K562 (cell line): Measurements from ENCODE around the gene RIPOR1. TPM values are rescaled to one million over a fixed set of nuclear protein-coding genes. Genes with fewer than 3 reads are reported as not detected.

ENCODE experiments used
- CBFA2T3 ChIP-seq: fragments of 450-650 bp; IDR thresholded peaks from 2 replicates; pipeline ENCODE4 v1.6.1; 2017
- CBX8 ChIP-seq: fragments of 200-600 bp; sonication (generic); IDR thresholded peaks from 2 replicates; pipeline ENCODE4 v1.6.1; 2012; ENCODE audit warnings: borderline replicate concordance, mixed run types, low read depth, mild to moderate bottlenecking, moderate library complexity, mixed read lengths, low read length, control low read depth, inconsistent platforms; ENCODE audit not compliant: poor library complexity, severe bottlenecking; ENCODE audit errors: extremely low read depth
- ELF1 ChIP-seq: fragments of 200-800 bp; sonication (Bioruptor generic); IDR thresholded peaks from 2 replicates; pipeline ENCODE4 v1.6.1; 2016; ENCODE audit warnings: missing genetic modification characterization, missing compliant biosample characterization
- POLR2B ChIP-seq: fragments of 450-650 bp; IDR thresholded peaks from 2 replicates; pipeline ENCODE4 v1.6.1; 2018; ENCODE audit warnings: low read depth; ENCODE audit not compliant: partially characterized antibody
- RBM14 ChIP-seq: fragments of 200-400 bp; formaldehyde crosslinking; IDR thresholded peaks from 2 replicates; pipeline ENCODE4 v1.6.1; 2018; ENCODE audit warnings: low read depth, mild to moderate bottlenecking, low read length, moderate library complexity, borderline replicate concordance; ENCODE audit not compliant: insufficient read depth
- RREB1 ChIP-seq: fragments of 250-450 bp; sonication (Bioruptor Pico); IDR thresholded peaks from 2 replicates; pipeline ENCODE4 v1.4.0; 2020
- SMAD2 ChIP-seq: fragments of 150-350 bp; IDR thresholded peaks from 2 replicates; pipeline ENCODE4 v1.6.1; 2014; ENCODE audit warnings: low read depth, mild to moderate bottlenecking, low read length
- SOX6 ChIP-seq: fragments of 450-650 bp; IDR thresholded peaks from 2 replicates; pipeline ENCODE4 v1.6.1; 2014; ENCODE audit warnings: mild to moderate bottlenecking
- TAF9B ChIP-seq: fragments of 450-650 bp; IDR thresholded peaks from 2 replicates; pipeline ENCODE4 v1.6.1; 2018; ENCODE audit warnings: mild to moderate bottlenecking; ENCODE audit not compliant: partially characterized antibody
- TRIM25 ChIP-seq: fragments of 450-650 bp; IDR thresholded peaks from 2 replicates; pipeline ENCODE4 v1.7.0; 2016; ENCODE audit warnings: borderline replicate concordance
- TRIM28 ChIP-seq: fragments of 450-650 bp; IDR thresholded peaks from 2 replicates; pipeline ENCODE4 v1.6.1; 2017
- ZC3H8 ChIP-seq: fragments of 450-650 bp; IDR thresholded peaks from 2 replicates; pipeline ENCODE4 v1.6.1; 2017
- ZNF175 ChIP-seq: fragments of 200-800 bp; sonication (Bioruptor generic); IDR thresholded peaks from 2 replicates; pipeline ENCODE4 v1.6.1; 2016; ENCODE audit warnings: low read depth, mild to moderate bottlenecking, missing genetic modification characterization, missing compliant biosample characterization
- ZNF518B ChIP-seq: fragments of 250-450 bp; sonication (Bioruptor Pico); IDR thresholded peaks from 2 replicates; pipeline ENCODE4 v1.5.0; 2021; ENCODE audit warnings: mild to moderate bottlenecking, moderate library complexity
- polyA plus RNA-seq, 8 experiments: library from polyadenylated mRNA; depleted of rRNA in 4 of 8; stranded (reverse) in 5 of 8; unstranded in 3 of 8; fragments of >200 nt; fragmentation: Nextera tagmentation in 2 of 8; fragmentation: Illumina TruSeq in 1 of 8; extraction: Ambion mirVana in 2 of 8; extraction: Trizol in 1 of 8; gene quantifications; 2 replicates each; pipeline versions ENCODE4 v1.2.1 to v1.2.3, GENCODE V29; 2011 to 2014; ENCODE audit warnings: inconsistent platforms in 1 of 8, missing spikeins in 1 of 8
- total RNA-seq, 7 experiments: library from RNA; depleted of rRNA in 6 of 7; stranded (reverse); fragments of >200 nt in 6 of 7; fragmentation: Illumina TruSeq in 2 of 7; extraction: Trizol in 2 of 7; gene quantifications; 2 replicates each; pipeline versions ENCODE4 v1.2.1 to v1.2.3, GENCODE V29; 2011 to 2021; ENCODE audit warnings: low replicate concordance in 1 of 7
- TF ChIP-seq, protein P1 (sequence below): fragments of 450-650 bp; conservative IDR thresholded peaks from 2 replicates; pipeline ENCODE4 v1.6.1; 2016; ENCODE audit warnings: missing genetic modification characterization, low read depth, mild to moderate bottlenecking, control low read depth, missing compliant biosample characterization

The RIPOR1 gene
- total and polyA plus RNA-seq, 9 of the 15 experiments (the other 6 are each of a cell fraction or from before 2014, with no cell fraction given) = 0.36 to 31.1 (median 3.0) TPM

DNA sequence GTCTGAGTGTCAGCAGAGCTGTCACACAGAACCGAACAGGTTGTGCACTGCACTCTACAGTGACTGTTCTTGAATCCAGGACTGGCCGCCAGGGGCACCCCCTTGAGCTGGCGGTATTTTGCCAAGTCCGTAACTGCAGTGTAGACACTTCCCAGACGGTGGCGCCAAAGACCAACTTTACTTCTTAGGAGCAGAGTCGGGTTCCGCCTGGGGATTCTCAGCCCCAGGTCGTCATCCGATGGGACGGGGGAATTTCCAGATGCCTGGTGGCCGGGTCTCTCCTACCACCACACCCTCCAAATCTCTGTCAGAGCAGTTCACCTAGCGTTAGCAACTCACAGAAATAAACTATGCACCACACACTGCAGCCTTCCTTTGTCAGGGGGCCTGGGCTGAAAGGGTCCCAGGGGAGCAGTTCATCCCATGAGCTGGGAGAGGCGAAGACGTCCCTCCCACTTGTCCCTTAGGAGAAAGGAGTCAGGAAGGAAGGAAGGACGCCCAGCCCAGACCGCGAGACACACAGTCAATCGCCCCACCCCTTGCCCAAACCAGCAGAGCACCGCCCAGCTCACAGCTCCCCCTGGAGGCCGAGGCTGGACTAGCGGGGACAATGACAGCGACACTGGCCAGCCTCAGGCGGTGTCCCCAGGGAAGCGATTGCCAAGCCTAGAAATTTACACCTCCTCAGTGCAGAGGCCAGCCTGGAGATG, 7.4 kb upstream of the RIPOR1 start (continued):
- TF ChIP-seq ELF1 (tag) (peak; percentile 52; the same call in 1 of the 2 replicates), RREB1 (CRISPR knock-in tag) (no peak), TAF9B (no peak), ZNF175 (CRISPR knock-in tag) (no peak), ZNF518B (CRISPR knock-in tag) (no peak), CBFA2T3 (no peak), ZC3H8 (no peak), SMAD2 (no peak), POLR2B (no peak), SOX6 (no peak; the same call in 1 of the 2 replicates), TRIM25 (no peak), TRIM28 (peak; percentile 62; the same call in 1 of the 2 replicates), RBM14 (no peak), CBX8 (no peak)
- TF ChIP-seq, protein P1, sequence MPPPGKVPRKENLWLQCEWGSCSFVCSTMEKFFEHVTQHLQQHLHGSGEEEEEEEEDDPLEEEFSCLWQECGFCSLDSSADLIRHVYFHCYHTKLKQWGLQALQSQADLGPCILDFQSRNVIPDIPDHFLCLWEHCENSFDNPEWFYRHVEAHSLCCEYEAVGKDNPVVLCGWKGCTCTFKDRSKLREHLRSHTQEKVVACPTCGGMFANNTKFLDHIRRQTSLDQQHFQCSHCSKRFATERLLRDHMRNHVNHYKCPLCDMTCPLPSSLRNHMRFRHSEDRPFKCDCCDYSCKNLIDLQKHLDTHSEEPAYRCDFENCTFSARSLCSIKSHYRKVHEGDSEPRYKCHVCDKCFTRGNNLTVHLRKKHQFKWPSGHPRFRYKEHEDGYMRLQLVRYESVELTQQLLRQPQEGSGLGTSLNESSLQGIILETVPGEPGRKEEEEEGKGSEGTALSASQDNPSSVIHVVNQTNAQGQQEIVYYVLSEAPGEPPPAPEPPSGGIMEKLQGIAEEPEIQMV (tag) = no peak
